Jurkat, Clone E6-1 (cell line): ENCODE results near the gene MTUS2.
A peak's percentile ranks its signal among the peaks of the same experiment; 100 is the strongest.
"Not testable (repeated sequence)": the region's sequence is repeated elsewhere in the genome, so short reads cannot be mapped to it uniquely, and the experiment has no call there.

ENCODE experiments used
- DNase-seq: peaks from one replicate; pipeline ENCODE4 v3.0.0-alpha.2; 2011; ENCODE audit warnings: low read depth, low spot score
- H3K4me3 ChIP-seq: 2 replicates; pipeline ENCODE4 v1.5.1; 2011; ENCODE audit warnings: mild to moderate bottlenecking, low read length, control low read depth, moderate library complexity

MTUS2 gene

DNA sequence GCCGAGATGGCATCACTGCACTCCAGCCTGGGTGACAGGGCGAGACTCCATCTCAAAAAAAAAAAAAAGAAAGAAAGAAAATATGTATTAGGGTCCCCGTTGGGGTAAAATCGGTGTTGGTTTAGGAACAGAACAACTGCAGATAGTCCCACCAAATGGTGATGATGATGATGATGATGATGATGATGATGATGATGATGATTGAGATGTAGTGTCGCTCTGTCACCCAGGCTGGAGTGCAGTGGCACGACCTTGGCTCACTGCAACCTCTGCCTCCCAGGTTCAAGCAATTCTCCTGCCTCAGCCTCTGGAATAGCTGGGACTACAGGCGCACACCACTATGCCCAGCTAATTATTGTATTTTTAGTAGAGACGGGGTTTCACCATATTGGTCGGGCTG lies 570.5 kb downstream of the MTUS2 start:
- not testable (repeated sequence) for DNase-seq, H3K4me3 ChIP-seq

DNA sequence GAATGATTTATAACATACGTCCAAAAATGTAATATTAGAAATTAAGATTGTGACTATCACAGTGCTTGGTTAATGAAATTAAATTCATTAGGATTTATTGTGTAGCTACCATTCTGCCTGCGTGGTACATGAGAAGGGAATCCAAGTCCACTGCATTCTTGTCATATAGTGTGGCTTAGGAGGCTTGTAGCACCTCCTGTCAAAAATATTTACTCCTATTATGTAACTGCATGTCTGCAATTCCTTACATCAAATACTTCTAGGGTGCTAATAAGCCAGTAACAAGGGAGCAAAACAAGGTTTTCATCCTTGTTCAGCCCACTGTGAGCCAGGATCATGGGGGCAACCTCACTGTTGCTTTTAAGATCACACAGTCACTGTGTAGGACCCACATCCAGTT lies 576.3 kb downstream of the MTUS2 start:
- no peak overlapping the region for H3K4me3 ChIP-seq

DNA sequence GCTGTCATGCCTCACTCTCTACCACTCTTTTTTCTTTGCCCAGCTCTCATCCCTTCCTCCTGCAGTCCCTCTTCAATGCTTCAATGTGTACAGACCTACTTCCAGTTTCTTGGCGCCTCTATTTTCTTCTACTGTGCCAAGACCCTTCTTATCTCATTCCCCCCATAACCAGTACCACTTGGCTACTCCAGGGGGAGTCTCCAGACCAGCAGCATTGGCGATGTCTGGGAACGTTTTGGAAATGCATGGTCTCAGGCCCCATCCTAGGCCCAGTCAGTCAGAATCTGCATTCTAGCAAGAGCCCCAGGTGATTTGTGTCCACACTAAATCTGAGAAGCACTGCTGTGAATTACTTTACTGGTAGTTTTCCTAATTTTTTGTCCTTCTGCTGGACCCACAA lies 577.1 kb downstream of the MTUS2 start:
- no peak overlapping the region for H3K4me3 ChIP-seq
- DNase-seq = no peak

More for the DNA sequence above, 576.3 kb downstream of the MTUS2 start:
- no peak for DNase-seq

DNA sequence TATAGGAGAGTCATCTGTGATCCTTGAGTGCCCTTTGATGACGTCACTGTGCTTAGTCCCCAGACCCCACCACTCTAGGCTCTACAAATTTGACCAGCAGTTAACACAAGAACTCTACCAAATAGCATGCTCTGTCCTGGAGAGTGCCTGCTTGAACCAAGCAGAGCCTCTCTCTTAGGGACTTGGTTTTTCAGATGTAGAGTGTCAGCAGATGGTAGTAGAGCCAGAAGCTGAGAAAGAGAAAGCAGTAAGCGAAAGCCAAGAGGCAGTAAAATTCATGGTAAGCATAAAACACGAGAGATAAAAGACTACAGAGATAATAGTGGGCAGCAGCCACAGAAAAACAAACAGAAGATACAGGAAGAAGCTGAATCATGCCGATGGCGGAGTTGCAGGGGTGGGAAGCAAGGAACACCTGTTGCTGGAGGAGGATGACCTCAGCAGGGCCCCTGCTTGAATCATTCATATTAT lies 582.1 kb downstream of the MTUS2 start:
- peak; percentile 20 for DNase-seq
- no peak overlapping the region for H3K4me3 ChIP-seq

DNA sequence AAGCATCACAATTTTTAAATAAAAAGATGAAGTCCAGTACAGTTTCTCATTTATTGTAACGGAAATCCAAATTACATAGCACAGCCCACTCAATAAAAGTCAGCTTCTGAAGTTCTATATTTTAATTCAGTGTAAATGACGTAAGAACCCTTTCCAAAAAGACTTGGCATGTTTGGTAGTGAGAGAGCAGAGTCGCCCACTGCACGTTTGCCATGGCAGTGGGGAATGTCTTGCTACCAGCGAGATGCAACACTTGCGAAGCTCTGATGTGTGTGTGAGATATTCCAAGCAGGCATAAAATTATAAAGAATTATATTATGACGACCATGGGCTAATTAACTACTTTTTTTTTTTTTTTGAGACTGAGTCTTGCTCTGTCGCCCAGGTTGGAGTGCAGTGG lies 585.3 kb downstream of the MTUS2 start:
- H3K4me3 ChIP-seq = no peak overlapping the region
- DNase-seq = no peak

DNA sequence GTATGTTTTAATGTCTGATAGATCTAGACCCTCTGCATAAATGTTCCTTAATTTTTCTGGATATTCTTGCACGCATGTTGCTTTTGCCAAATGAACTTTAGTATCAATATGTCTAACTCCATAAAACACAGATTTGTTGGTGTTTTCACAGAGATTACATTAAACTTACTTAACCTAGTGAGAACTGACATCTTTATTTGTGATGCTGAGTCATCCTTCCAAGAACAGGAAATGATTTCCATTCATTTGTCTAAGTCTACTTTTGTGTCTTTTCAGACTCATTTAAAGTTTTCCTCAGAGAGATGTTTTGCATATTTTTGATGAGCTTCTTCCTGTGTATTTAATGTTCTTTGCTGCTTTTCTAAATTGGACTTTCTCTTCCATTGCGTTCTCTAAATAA lies 591.3 kb downstream of the MTUS2 start:
- H3K4me3 ChIP-seq = no peak overlapping the region
- no peak for DNase-seq

DNA sequence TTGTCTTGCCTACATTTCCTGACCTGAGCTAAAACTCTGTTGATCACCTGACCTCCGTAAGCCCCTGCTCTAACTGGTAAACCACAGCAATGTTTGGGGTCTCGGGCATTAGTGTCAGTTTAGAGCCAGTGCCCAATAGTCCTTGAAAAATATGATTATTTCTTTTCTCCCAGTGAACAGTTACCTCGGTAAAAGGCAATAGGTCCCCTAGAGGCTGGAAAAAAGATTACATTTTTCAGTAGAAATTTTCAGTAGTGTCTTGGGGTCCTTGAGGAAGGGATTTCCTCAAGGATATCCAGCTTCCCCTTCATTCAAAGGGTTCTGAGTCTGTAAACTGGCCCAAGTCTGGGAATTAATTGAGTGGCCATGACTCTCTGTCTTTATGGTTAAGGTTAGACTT lies 597.9 kb downstream of the MTUS2 start:
- no peak for DNase-seq
- H3K4me3 ChIP-seq = no peak overlapping the region

DNA sequence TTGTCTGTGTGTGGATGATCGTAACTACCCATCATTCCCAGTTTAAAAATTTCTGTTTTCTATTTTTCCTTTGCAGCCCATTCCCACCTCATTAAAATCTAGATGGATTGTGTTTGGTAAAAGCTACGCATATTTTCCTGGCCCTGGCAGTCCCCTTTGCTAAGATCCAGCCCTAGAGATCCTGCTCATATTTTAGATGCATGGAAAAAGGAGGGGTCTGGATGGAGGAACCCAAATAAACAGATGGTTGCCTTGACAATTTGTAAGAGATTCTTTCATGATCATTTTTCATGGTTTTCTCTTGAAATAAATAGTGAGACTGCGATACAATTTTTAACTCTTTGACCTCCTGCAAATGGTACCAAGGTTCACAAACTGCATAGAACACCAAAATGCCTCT lies 601.0 kb downstream of the MTUS2 start:
- no peak for DNase-seq
- H3K4me3 ChIP-seq = no peak overlapping the region

DNA sequence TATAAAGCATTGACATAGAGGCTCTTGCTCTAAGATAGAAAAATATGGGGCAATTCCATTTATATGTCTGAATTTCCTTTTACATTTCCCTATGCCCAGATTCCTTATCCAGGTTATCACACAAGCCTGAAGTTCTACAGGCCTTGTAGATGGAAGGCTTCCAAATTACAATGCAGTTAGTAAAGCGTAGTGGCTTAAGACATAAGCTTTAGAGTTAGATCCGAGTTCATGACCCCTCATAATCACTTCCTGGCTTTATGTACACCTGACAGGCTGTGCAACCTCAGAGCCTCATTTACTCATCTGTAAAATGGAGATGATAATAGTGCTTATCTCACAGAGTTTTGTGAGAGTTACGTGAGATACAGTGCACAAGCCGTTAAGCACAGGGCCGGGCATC lies 601.9 kb downstream of the MTUS2 start:
- H3K4me3 ChIP-seq = no peak overlapping the region
- no peak for DNase-seq

DNA sequence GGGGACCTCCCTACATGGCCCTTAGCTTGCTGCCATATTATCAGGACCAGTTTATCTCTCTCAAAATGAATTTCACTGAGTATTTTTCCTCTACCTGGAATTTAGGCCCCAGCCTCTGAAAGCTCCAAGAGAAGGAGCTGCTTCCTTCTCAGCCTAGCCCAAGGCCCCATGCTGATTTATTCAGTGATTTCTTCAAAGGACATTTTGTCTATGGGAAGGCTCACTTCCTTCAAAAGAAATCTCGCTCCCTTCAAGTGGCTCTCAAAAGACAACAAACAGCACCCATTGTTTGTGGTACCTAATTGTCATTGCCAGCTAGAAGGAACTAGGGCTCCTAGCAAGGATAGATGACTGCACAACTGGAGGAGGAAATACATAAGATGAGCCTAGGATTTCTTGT lies 602.9 kb downstream of the MTUS2 start:
- DNase-seq = no peak
- H3K4me3 ChIP-seq = no peak overlapping the region

DNA sequence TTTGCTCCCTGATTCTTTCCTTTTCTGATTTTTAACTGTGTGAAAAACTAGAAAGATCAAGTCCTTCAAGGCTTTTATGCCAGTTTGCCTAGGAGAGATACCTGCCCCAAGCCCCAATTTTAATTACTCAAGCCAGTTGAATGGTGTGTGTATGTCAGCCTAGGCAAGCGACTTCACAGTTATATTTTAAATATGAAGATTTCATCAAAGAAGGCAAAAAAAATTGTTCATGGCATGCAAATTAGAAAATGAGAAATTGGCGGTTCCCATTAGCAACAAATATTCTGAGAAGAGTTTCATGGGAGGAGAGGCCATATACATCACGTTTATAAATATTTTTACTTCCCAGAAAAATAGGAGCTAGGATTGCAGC lies 607.8 kb downstream of the MTUS2 start:
- H3K4me3 ChIP-seq = no peak overlapping the region

DNA sequence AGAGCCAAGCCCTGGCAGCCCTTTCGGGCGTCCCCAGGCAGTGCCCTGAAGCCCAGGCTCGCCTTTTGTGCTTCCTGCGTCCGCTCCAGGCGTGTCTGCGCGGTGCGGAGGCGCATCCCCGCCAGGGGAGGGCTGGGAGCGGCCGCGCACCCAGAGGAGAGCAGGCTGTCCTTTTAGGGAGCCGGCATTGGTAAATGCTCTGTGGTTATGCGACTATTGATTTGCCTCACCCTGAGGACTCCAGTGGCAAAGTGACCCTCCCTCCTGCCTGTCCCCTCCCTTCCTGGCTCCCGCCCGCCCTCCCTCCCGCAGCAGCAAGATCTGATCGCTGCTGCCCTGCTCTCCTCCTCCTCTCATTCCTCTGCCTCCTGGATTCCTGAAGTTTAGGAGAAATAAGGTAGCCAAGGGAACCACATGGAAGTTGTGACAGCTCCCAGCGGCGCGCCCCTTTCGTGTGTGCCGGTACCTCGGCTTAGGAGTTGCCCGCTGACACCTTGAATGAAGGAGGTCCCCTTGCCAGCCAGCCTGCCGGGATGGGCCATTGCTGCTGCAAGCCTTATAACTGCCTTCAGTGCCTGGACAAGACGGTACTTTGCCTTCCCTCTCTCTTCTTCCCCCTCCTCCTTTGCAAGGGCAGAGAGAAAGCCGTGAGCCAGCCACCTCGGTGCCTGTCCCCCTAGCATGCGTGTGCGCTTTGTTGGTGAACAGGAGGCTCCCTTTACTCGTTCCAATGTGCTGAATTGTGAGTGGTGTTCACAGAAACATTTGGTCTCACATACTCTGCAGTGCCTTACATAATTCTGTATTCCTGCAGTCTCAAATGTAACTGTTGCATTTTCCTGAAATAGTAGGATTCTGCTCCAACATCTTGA lies 608.4 kb downstream of the MTUS2 start:
- DNase-seq = no peak

More for the DNA sequence above, 607.8 kb downstream of the MTUS2 start:
- DNase-seq = no peak

DNA sequence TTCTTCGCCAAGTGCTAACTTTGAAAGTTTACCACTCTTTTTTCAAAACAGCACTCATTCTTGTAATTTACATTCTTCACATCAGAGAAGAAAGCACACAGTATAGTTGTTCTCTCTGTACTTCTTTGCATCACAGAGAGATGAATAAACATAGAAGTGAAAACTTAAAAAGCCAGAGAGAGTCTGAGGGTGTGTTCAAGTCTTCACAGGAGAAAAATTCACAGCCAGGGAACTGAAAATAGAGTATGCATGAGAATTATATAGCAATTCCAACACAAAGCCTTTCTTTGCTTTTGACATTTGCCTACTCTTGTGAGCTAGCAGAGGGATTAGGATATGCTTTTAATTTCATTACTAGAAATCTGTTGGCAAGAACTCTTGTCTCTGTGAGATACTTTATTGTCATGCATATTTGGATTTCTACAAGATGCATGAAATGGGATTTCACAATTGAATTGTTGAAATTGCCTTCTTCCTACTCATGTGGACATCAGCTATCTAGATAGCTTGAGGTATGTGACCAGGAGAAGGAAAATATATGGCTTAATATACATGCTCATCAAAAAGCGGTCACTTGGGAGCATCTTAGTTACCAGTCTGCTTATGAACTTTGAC lies 609.3 kb downstream of the MTUS2 start:
- H3K4me3 ChIP-seq = no peak overlapping the region
- DNase-seq = no peak

More for the DNA sequence above, 608.4 kb downstream of the MTUS2 start:
- H3K4me3 ChIP-seq = no peak overlapping the region

DNA sequence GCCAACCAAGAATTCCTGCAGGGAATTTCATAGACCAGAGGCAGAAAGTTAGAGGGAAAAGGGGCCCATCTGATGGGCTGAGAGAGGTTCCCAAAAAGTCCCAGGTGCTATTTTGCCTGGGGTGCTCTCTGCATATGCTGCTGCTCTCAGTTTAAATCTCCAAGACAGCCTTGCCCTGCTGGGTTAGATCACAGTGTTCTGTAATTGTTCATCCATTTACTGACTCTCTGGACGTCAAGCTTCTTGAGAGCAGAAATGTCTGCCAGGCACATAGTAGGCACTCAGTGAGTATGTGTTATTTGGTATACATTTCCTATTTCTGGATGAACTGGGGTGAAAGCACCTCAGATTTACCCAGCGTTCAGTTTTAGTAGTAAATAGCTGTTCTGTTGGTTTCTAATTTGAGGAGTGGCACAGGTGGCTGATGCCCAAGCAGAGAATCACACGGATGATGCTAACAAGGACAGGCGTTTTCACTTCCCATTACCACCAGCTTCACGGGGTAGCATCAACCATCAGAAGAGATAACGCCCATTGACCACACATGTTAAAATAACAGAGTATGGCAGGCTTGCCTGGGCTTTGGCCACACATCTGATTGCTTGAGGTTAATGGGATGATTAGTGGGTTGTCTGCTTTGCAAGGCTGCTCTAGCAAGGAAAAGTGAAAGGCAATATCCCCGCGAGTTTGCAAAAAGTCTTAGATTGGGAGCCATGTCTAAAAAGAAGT lies 614.2 kb downstream of the MTUS2 start:
- H3K4me3 ChIP-seq = no peak overlapping the region
- no peak for DNase-seq

DNA sequence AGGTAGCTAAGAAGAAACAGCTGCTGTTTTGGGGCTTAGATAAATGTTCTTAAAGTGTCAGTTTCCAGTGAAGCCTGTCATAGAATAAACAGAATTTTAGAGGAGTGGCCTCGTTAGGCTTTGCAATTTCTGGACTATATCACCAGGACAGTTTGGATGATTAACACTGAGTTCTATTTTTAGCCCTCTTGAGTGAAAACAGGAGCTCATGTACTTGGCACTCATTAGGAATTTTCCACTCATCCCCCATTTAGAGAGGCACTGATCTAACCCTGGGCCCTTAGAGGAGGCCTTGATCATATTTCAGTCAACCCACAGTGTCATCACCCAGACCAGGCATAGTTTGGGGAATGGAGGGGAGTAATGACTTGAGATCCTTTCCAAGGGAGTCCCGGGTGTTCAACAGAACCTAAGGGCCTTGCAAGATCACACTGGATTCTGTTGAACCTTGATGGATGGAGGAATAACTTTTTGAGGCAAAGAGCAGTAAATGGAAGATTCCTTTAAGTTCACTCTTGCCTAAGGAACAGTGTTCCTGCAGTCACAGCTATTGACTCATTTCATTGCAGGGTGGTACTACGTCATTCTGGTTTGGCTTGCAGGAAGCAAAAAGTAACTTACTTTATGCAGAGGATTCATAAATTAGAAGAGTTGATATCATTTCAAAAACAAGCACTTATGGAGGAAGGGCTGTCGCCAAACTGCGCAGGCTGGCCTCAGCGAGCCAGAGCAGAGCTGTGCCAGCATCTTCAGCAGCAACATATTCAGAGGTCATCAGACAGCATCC lies 615.2 kb downstream of the MTUS2 start:
- no peak overlapping the region for H3K4me3 ChIP-seq
- DNase-seq = no peak

DNA sequence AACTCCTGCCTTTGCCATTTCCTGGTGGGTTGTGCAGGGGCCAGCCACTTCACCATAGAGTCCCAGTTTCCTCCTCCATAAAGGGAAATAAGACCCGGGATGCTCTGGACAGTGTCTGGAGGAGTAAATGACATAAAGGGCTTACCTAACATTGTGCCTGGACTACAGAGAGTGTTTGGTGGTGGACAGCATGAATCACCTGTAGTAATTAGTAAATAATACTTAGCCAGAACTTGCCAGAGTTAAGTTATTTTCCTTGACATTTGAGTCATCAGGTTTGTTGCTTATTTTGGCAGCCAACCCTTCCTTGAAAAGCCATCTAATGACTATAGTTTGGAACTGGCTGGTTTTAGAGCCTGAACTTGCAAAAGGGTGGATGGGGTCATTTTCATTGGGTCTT lies 616.2 kb downstream of the MTUS2 start:
- no peak overlapping the region for H3K4me3 ChIP-seq
- DNase-seq = no peak

DNA sequence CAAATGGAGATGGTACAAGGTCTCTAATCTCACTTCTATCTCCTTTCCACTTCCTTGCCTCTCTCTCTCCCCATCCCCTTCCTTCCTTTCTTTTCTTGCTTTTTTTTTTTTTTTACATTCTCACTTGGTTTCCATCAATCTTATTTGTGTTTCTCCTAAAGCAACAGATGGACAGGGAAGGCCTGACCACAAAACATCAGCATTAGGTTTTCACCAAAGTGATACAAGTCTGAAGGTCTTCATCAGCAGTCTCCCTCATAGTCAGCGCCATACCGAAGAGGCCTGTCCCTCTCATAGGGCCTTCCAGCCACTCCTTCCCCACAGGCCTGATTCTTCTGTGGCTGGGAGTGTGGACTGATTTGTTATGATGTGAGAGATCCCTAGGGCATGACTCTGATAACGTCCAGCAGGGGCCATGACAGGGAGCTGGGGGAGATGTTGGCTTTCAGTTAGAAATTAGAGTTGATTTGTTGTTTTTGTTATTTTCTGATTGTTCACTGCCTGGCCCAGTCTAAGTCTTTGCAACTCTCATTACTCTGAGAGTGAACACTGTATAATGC lies 616.7 kb downstream of the MTUS2 start:
- H3K4me3 ChIP-seq = no peak overlapping the region
- DNase-seq = no peak

DNA sequence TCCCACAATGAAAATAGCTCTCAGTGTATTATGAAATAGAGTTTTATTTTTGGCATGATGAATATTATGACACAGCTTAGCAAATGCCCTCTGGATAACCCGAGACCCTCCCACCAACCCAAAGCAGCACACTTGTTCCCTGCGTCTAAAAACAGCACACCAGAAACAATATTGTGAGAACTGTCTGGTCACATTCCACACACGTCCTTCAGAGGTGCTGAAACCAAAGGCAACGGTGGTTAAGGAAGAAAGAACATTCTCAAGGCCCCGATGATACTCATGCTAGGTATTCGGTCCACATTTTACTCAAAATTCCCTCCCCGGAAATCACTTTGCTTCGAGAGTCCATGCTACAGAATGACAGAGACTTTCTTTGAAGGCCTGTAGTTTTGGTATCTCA lies 618.6 kb downstream of the MTUS2 start:
- DNase-seq = no peak
- H3K4me3 ChIP-seq = no peak overlapping the region
